ENCODE results near the gene BCAS4. TPM values are rescaled to one million over a fixed set of nuclear protein-coding genes. Genes with fewer than 3 reads are reported as not detected.
"Not testable (repeated sequence)": the region's sequence is repeated elsewhere in the genome, so short reads cannot be mapped to it uniquely, and the experiment has no call there.

The BCAS4 gene
- total RNA-seq, 1 experiment from 2014 or later = 20.7 TPM

DNA sequence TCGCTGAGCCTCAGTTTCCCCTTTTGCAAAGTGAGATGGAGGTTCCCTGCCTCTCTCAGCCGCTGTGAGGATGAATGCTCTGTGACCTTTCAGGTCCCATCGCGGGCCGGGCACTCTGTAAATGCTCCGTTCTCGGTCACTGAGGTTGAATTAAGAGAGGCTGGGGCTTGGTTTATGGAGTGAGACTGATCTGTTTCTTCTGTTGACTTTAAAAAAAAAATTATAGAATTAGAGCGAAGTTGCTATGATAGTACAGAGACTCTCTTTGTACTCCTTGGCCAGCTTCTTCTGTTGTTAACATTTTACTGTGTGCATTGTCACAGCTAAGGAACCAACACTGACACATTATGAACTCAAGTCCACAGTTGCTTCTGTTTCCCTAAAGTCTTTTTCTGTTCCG lies 72.0 kb downstream of the BCAS4 start:
- DNase-seq (ENCODE audit: low spot score) = no peak
- in situ Hi-C loops (cut with HindIII; ENCODE audit: low sequenced_read_pairs) = no loop called here

DNA sequence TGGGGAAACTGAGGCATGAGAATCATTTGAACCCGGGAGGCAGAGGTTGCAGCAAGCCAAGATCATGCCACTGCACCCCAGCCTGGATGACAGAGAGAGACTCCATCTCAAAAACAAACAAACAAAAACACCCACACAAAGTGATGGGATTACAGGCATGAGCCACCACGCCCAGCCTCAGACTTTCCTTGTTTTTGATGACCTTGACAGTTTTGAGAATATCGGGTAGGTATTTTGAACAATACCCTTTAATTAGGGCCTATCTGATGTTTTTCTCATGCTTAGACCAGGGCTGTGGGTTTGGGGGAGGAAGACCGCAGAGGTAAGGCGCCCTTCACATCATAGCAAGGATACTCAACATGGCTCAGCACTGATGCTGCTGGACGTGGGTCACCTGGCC lies 72.9 kb downstream of the BCAS4 start:
- in situ Hi-C loops (cut with HindIII; ENCODE audit: low sequenced_read_pairs) = no loop called here
- no peak for DNase-seq (ENCODE audit: low spot score)

DNA sequence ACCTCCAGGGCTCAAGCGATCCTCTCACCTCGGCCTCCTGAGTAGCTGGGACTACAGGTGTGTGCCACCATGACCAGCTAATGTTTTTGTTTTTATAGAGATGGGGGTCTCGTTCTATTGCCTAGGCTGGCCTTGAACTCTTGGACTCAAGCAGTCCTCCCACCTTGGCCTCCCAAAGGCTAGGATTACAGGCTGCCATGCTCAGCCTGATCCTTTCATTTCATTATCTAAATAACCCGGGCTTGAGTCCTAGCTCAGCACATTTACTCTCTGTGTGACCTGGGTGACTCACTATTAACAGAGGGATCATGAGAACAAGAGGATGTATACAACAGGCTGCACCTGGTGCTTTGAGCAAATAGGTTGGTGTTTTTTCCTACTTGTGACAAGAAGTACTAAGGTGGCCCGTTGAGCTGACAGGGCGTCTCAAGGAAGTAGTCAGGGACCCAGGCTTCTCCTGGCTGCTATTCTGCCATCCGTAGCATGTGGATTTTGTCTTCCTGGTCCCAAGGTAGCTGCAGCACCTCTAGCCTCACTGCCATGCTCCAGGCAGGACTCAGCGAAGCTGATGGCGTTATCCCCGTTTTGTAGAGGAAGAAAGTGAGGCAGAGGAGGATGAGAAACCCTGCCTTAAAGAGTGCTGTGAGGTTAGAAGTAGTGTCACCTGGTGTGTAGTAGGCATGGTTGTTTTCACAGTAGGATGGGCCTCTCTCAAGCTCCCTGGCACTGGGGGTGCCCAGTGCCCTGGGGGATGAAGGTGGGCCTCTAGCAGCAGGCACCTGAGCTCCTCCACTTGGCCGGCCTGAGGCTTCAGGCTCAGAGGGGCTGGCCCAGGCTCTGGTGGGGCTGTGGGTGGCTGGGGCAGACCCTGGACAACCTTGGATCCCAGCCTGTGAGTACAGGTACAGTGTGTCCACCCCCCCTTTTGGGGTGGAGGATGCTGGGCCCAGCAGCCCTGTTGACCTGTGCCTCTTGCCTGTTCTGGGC lies 73.9 kb downstream of the BCAS4 start:
- DNase-seq (ENCODE audit: low spot score) = no peak
- in situ Hi-C loops (cut with HindIII; ENCODE audit: low sequenced_read_pairs) = no loop called here

DNA sequence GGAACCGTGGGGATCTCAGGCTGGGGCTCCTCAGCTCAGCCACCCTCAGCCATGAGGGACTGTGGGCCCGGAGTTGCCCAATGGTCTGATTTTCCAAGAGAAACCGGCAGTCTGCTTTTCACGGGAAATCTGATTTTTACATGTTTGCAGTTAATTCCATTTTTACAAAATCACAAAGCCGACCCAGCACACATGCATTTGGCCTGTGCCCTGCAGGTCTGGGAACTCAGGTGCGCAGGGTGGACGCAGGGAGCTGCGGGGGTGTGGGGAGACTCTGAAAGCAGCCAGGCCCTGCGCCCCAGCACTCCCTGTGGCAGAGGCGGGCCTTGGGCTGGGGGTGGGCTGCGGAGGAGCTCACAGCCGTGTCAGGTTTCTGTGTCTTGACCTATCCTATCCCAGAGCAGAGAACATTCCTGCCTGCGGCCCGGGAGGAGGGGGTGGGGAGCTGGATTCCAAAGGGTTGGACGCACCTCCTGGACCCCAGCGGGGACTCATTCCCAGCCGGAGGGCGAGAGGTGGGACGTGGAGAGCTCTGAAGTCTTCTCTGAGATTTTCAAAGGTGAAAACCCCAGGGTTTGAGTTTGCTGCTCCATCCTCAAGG lies 75.8 kb downstream of the BCAS4 start:
- DNase-seq (ENCODE audit: low spot score) = no peak
- in situ Hi-C loops (cut with HindIII; ENCODE audit: low sequenced_read_pairs) = no loop called here

DNA sequence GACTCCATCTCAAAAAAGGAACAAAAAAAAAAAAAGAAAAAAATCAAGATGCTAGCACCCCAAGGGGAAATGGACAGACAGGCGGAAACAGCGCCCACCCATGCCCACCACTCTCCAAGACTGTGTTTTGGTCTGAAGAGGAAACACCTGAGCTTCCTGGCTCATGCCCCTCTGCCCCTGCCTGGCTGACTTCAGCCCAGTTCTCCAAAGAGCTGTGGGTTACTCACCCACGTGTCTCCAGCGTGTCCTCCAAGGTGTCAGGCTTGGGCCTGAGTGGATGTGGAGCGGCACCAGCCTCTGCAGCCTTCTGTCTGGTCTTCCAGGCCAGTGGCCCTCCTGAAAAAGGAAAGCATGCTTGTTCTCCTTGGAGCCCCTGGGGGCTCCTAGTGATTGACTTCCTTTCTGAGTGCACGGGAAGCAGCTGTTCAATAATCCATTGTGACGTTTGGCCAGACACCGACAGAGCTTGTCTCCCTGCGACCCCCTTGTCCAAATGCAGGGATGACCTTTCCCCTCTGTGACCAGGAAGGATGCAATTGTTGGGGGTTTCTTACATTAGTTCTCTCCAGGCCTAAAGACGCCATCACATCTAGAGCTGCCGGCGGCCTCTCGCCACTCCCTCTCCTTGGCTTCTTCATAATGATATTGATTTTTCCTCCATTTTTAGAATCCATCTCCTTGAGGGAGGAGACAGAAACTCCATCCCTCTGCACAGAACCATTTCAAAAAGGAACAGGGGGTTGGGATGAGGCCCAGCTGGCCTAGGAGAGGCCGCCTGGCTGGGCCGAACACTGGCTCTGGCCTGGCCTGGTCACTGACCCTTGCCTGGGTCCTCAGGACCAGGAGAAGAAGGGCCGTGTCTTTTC lies 77.9 kb downstream of the BCAS4 start:
- in situ Hi-C loops (cut with HindIII; ENCODE audit: low sequenced_read_pairs) = no loop called here
- DNase-seq (ENCODE audit: low spot score) = no peak

DNA sequence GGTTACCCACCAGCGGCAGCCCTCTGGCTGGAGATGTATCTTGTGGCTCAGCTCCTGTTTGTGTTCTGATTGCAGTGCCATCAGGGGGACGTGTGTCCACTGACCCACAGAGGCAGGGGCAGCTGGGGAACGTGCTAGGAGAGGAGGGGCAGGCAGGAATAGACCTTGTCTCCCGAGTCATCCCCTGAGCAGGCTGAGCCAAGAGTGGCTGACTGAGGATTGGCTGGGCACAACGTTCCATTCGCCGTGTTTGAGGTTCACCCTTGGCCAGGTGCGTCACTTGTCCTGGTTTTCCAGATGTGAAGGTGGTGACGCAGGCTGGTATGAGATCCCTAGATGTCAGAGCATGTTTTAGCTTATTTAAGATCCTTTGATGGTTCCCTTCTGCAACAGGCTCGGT lies 78.7 kb downstream of the BCAS4 start:
- no peak for DNase-seq (ENCODE audit: low spot score)
- in situ Hi-C loops (cut with HindIII; ENCODE audit: low sequenced_read_pairs) = no loop called here

DNA sequence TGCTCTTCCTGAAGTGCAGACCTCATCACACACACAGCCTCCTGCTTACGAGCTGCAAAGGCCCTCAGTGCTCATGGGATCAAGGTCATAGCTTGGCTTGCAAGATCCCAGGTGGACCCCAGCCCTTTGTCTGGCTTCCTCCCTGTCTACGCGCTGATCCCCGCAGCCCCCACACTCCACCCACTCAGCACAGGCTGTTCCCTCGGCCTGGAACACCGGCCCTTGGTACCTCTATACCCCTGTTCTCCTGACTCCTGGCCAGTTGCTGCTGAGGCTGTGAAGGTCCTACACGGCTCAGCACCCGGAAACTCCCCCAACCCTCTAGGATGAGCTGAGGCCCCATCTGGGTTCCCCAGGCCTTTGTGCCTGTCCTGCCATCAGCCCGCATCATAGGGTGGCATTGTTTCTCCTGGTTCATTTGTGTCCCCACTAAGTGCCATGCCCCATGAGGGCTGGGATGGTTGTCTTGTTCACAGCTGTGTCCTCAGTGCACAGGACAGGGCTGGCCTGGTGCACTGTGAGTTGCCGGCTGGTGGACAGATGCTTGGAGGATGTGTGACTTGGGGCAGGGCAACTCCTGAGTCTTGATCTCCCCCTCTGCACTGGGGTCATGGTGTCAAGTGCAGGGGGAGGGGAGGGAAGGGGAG lies 79.4 kb downstream of the BCAS4 start:
- in situ Hi-C loops (cut with HindIII; ENCODE audit: low sequenced_read_pairs) = no loop called here
- no peak for DNase-seq (ENCODE audit: low spot score)

DNA sequence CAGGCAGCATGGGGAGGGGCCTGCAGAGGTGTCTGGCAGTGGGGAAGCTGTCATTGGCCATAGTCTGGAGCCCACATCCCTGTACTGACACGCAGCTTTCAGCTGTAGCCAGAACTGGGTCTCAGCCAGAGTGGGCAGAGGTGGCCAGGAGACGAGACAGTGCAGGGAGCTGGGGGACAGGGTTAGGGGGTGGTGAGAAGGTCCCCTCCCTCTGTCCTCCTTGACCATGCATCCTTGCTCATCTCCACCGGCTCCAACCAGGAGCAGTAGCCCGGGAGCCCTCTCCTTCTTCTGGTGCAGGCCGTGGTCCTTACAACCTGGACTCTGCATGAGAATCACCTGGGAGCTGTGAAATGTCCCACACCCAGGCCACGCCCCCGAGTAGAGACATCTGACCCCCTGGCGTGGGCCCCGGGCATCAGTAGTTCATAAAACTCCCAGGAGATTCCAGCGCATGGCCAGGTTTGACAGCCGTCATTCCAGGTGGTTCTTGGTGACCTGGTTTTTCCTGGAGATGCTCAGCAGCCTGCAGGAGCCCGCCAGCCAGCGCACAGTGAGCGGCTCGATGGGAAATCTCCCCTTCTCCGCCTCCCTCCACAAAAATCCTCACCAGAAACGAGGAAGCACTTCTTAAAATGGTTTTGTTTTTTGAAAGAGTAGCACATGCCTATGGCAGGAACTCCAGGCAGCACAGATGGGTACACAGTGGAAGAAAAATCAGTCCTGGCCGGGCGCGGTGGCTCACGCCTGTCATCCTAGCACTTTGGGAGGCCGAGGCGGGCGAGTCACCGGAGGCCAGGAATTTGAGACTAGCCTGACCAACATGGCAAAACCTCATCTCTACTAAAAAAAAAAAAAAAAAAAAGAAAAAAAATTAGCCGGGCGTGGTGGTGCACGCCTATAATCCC lies 80.2 kb downstream of the BCAS4 start:
- no peak for DNase-seq (ENCODE audit: low spot score)
- in situ Hi-C loops (cut with HindIII; ENCODE audit: low sequenced_read_pairs) = no loop called here

DNA sequence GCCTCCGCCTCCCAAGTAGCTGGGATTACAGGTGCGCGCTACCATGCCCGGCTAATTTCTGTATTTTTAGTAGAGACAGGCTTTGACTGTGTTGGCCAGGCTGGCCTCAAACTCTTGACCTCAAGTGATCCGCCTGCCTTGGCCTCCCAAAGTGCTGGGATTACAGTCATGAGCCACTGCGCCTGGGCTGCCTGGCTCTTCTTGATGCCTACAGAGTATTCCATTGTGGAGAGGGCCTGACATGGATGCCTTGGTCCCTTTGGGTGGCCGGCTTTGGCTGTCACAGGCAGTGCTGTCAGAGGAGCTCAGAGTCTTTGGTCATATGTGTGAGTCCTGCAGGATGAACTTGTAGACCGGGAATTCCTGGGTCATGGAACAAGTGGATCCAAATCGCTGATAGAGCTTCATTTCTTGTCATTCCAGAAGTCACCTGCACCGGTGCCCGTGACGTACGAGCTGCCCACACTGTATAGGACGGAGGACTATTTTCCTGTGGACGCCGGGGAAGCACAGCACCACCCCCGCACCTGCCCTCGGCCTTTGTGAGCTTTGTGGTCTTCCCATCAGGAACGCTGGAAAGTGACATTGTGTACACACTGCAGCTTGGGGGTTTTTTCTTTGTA lies 81.3 kb downstream of the BCAS4 start:
- DNase-seq (ENCODE audit: low spot score) = no peak
- in situ Hi-C loops (cut with HindIII; ENCODE audit: low sequenced_read_pairs) = no loop called here

DNA sequence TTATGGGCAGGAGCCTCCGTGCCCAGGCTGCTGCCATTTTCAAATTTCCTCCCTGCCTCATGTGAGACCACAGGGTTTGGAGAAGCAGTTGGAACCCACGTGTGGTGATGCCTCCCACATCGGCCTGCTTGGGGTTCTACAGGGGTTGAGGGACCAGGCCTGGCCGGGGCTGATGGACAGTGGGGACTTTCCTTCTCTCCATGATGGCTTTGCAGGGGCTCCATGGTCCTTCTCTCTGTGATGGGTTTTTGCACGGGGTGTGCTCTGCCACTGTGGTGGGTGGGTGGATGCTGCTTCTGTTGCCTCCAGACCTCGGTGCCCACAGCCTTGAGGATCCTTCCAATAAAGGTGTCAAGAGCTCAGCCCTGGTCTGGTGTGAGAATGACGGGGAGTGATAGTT lies 82.0 kb downstream of the BCAS4 start:
- no peak for DNase-seq (ENCODE audit: low spot score)
- in situ Hi-C loops (cut with HindIII; ENCODE audit: low sequenced_read_pairs) = no loop called here

DNA sequence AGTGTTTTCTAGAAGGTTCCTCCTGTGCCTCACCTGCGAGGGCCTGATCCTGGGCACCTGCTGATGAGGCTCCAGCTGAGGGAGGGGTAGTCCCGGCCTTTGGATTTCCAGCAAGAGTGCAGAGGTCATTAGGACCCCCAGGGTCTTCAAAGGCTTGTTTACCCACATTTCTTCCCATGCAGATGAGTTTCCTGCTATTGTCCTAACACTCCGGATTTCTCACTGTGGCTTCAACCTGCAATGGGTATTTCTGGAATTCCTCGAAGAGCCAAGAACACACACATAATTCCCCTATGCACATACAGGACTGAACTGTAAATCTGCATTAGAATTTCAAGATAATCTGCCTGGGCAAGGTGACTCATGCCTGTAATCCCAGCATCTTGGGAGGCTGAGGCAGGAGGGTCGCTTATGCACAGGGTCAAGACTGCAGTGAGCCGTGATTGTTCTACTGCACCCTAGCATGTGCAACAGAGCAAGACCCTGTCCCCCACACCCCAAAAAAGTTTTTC lies 82.4 kb downstream of the BCAS4 start:
- DNase-seq (ENCODE audit: low spot score) = no peak
- in situ Hi-C loops (cut with HindIII; ENCODE audit: low sequenced_read_pairs) = no loop called here

DNA sequence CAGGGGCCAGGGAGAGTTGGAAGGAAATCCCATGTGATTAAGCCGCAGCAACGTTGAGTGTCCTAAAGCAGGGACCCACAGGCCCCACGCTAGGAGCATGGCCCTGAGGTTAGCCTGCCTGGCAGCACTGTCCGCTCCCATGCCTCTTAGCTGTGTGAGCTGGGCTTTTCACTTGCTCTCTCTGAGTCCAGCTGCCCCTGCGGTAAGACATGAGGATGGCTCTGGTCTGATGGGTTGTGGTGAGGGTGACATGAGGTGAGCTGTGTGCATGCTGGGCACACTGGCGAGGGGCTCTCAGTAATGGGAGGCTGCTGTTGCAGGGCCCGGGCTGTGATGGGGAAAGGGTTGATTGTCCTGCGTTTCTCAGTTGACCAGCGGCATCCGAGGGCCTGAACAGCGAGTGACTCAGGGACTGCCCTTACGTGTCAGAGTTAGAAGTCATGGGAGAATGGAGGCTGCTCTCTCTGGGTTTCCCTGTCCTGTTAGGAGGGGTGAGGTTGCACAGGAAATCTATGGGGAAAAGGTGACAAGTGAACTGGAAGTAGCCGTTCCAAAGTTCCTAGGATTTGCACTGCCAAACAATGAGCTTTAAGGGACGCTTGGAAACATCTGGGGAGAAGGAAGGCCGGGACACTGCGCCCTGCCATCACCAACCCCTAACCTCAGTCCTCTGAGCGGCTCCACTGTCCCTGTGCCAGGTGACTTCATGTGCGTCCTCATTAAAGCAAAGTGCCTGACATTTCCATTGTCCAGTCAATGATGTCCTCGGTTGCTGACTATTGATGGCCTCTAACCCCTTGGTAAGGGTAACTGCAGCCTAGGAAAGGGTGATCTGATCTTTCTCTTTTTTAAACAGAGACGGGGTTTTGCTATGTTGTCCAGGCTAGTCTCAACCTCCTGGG lies 85.0 kb downstream of the BCAS4 start:
- in situ Hi-C loops (cut with HindIII; ENCODE audit: low sequenced_read_pairs) = no loop called here

DNA sequence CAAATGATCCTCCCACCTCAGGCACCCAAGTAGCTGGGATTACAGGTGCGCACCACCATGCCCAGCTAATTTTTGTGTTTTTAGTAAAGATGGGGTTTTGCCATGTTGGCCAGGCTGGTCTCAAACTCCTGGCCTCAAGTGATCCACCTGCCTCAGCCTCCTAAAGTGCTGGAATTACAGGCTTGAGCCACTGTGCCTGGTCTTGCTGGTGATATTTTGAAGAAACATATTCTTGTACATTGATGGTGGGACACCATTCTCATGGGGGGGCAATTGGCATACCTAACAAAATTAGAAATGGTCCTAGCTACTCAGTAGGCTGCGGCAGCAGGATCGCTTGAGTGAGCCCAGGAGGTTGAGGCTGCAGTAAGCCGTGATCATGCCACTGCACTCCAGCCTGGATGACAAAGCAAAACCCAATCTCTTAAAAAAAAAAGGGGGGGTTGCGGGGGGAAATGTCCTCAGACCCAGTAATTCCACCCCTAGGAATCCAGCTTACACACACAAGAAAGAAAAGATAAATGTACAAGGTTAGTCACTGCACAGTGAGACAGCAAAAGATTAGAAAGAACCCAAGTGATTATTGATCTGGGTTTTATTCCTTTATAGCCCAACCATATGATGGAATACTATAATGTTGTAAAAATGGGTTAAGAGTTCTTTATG lies 87.0 kb downstream of the BCAS4 start:
- in situ Hi-C loops (cut with HindIII; ENCODE audit: low sequenced_read_pairs); DNase-seq (ENCODE audit: low spot score): not testable (repeated sequence)

More for the DNA sequence above, 85.0 kb downstream of the BCAS4 start:
- no peak for DNase-seq (ENCODE audit: low spot score)

DNA sequence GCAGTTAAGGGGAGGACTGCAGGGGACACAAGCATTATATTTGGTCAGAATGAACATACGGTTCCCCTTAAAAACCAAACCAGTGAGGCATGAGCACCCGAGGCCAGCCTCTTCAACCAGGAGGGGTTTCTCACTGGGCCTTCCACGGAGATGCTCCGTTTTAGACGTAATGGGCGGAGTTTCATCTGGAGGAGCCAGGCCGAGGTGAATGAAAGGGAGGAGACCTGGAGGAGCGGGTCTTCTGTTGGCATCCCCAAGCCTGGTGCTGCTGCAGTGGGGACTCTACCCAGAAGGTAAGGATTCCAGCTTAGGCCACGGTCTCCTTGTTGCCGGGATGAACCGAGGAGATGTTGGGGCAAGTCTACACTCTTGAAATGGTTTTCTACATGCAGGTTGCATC lies 89.0 kb downstream of the BCAS4 start:
- in situ Hi-C loops (cut with HindIII; ENCODE audit: low sequenced_read_pairs) = no loop called here
- no peak for DNase-seq (ENCODE audit: low spot score)

DNA sequence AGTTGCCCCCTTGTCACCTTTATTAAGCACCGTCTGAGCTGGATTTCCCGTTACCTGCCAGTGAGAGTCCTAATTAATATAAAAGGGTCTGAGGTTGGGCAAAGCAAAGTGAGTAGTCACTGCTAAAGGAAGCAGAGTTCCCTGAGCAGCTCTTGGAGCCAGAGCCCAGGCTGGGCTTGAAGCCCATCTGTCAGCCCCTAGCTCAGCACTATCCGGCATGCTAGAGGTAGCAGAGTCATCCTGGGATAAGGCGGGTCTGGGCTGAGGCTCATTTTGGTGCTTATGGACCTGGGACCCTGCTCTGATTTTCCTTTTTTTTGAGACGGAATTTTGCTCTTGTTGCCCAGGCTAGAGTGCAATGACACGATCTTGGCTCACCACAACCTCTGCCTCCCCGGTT lies 90.2 kb downstream of the BCAS4 start:
- in situ Hi-C loops (cut with HindIII; ENCODE audit: low sequenced_read_pairs) = no loop called here
- DNase-seq (ENCODE audit: low spot score) = no peak

DNA sequence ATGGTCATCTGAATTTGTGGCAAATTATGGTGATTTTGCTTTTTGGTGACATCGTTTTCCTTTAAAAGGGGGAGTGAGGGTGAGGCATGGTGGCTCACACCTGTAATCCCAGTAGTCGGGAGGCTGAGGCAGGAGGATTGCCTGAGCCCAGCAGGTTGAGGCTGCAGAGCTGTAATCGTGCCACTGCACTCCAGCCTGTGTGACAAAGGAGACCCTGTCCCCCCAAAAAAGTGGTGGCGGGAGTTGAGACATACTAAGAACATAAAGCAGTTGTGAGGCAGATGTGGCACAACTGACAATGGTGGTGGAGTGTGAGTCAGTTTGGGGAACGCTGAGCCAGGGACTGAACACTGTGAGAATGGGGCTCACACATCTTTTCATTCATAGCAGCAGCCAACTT lies 90.9 kb downstream of the BCAS4 start:
- no peak for DNase-seq (ENCODE audit: low spot score)
- in situ Hi-C loops (cut with HindIII; ENCODE audit: low sequenced_read_pairs) = no loop called here
